Measurements from ENCODE around the gene ATE1. TPM values are rescaled to one million over a fixed set of nuclear protein-coding genes. Genes with fewer than 3 reads are reported as not detected.

ATE1 gene
- total and polyA plus RNA-seq, 2 experiments from 2014 or later, result 16.9 to 48.9 TPM

- WGBS (ENCODE audit: low lambda C conversion rate, missing lambda C conversion rate), result 69% methylated on average over 3 of the region's 3 CpGs
- no peaks in the 10 kb centered on the region for H3K9me2 ChIP-seq (replicated peaks; ENCODE audit: insufficient read depth)
- H3K79me2 ChIP-seq, result no peaks in the 10 kb centered on the region
- H3K36me3 ChIP-seq (replicated peaks; ENCODE audit: insufficient read depth, low read depth), result peaks cover 3% of the 10 kb centered on the region
- no peaks in the 10 kb centered on the region for H3K9me3 ChIP-seq (ENCODE audit: low read depth)
- no peaks in the 10 kb centered on the region for H3K27me3 ChIP-seq
- no peak overlapping the region for H3K4me3 ChIP-seq
- no peak for TF ChIP-seq EZH2phosphoT487 (IDR thresholded peaks at IDR 0.05; ENCODE audit: low read depth, severe bottlenecking, unreplicated experiment)
- H3K4me2 ChIP-seq, result no peak overlapping the region
- DNase-seq (ENCODE audit: low spot score), result no peak
- no peak overlapping the region for H2AFZ ChIP-seq
- H3K27ac ChIP-seq, result no peak overlapping the region
- peaks cover under 1% of the 10 kb centered on the region for H3K4me1 ChIP-seq (ENCODE audit: insufficient read depth)
- no peaks in the 10 kb centered on the region for H4K20me1 ChIP-seq (ENCODE audit: insufficient read depth, poor library complexity, severe bottlenecking)
These were observed 67.0 kb downstream of the ATE1 start for GRCh38 chr10:121860810-121861209.

GRCh38 chr10:121854809-121855445 is 72.9 kb downstream of the ATE1 start:
- no peaks in the 10 kb centered on the region for H3K9me2 ChIP-seq (replicated peaks; ENCODE audit: insufficient read depth)
- H3K79me2 ChIP-seq, result no peaks in the 10 kb centered on the region
- peak; percentile 40 for DNase-seq (ENCODE audit: low spot score)
- peaks cover 3% of the 10 kb centered on the region for H3K36me3 ChIP-seq (replicated peaks; ENCODE audit: insufficient read depth, low read depth)
- no peak overlapping the region for H3K4me3 ChIP-seq
- 22% methylated on average over 4 of the region's 4 CpGs for WGBS (ENCODE audit: low lambda C conversion rate, missing lambda C conversion rate)
- peak overlapping the region; percentile 60 for H3K4me2 ChIP-seq
- no peaks in the 10 kb centered on the region for H3K27me3 ChIP-seq
- H3K4me1 ChIP-seq (ENCODE audit: insufficient read depth), result peaks cover 18% of the 10 kb centered on the region
- H3K9me3 ChIP-seq (ENCODE audit: low read depth), result no peaks in the 10 kb centered on the region
- no peak for TF ChIP-seq CTCF (IDR thresholded peaks at IDR 0.05; ENCODE audit: poor library complexity)
- no peak for TF ChIP-seq EZH2phosphoT487 (IDR thresholded peaks at IDR 0.05; ENCODE audit: low read depth, severe bottlenecking, unreplicated experiment)
- no peak for TF ChIP-seq EZH2 (IDR thresholded peaks at IDR 0.05; ENCODE audit: borderline replicate concordance)
- H3K27ac ChIP-seq, result peak overlapping the region; percentile 72
- no peaks in the 10 kb centered on the region for H4K20me1 ChIP-seq (ENCODE audit: insufficient read depth, poor library complexity, severe bottlenecking)
- H2AFZ ChIP-seq, result no peak overlapping the region

GRCh38 chr10:121853950-121854349 is 73.9 kb downstream of the ATE1 start:
- no peaks in the 10 kb centered on the region for H3K27me3 ChIP-seq
- no peaks in the 10 kb centered on the region for H3K79me2 ChIP-seq
- no peaks in the 10 kb centered on the region for H4K20me1 ChIP-seq (ENCODE audit: insufficient read depth, poor library complexity, severe bottlenecking)
- no peaks in the 10 kb centered on the region for H3K9me3 ChIP-seq (ENCODE audit: low read depth)
- H3K4me1 ChIP-seq (ENCODE audit: insufficient read depth), result peaks cover 18% of the 10 kb centered on the region
- TF ChIP-seq EZH2phosphoT487 (IDR thresholded peaks at IDR 0.05; ENCODE audit: low read depth, severe bottlenecking, unreplicated experiment) (no peak), EZH2 (IDR thresholded peaks at IDR 0.05; ENCODE audit: borderline replicate concordance) (no peak), CTCF (IDR thresholded peaks at IDR 0.05; ENCODE audit: poor library complexity) (no peak)
- peaks cover 3% of the 10 kb centered on the region for H3K36me3 ChIP-seq (replicated peaks; ENCODE audit: insufficient read depth, low read depth)
- H3K4me2 ChIP-seq, result no peak overlapping the region
- no peak overlapping the region for H3K4me3 ChIP-seq
- DNase-seq (ENCODE audit: low spot score), result no peak
- no peak overlapping the region for H2AFZ ChIP-seq
- peak overlapping the region; percentile 72 for H3K27ac ChIP-seq
- no peaks in the 10 kb centered on the region for H3K9me2 ChIP-seq (replicated peaks; ENCODE audit: insufficient read depth)

GRCh38 chr10:121851786-121852185 is 76.0 kb downstream of the ATE1 start:
- no peak for DNase-seq (ENCODE audit: low spot score)
- TF ChIP-seq EZH2 (IDR thresholded peaks at IDR 0.05; ENCODE audit: borderline replicate concordance) (no peak), CTCF (IDR thresholded peaks at IDR 0.05; ENCODE audit: poor library complexity) (no peak), EZH2phosphoT487 (IDR thresholded peaks at IDR 0.05; ENCODE audit: low read depth, severe bottlenecking, unreplicated experiment) (no peak)

More at GRCh38 chr10:121851786-121852185, 76.0 kb downstream of the ATE1 start:
- Histone ChIP-seq H3K9me2 (replicated peaks; ENCODE audit: insufficient read depth) (no peaks in the 10 kb centered on the region), H2AFZ (no peak overlapping the region), H3K79me2 (no peaks in the 10 kb centered on the region), H3K27me3 (no peaks in the 10 kb centered on the region), H3K4me3 (no peak overlapping the region), H3K27ac (no peak overlapping the region), H3K4me2 (no peak overlapping the region), H3K36me3 (replicated peaks; ENCODE audit: insufficient read depth, low read depth) (no peaks in the 10 kb centered on the region), H4K20me1 (ENCODE audit: insufficient read depth, poor library complexity, severe bottlenecking) (no peaks in the 10 kb centered on the region), H3K4me1 (ENCODE audit: insufficient read depth) (peaks cover 18% of the 10 kb centered on the region), H3K9me3 (ENCODE audit: low read depth) (no peaks in the 10 kb centered on the region)
- WGBS (ENCODE audit: low lambda C conversion rate, missing lambda C conversion rate), result 67% methylated on average over 1 of the region's 1 CpG

Data from hepatocyte (in vitro differentiated cells).